ENCODE measurements around the gene FHIT.

DNA sequence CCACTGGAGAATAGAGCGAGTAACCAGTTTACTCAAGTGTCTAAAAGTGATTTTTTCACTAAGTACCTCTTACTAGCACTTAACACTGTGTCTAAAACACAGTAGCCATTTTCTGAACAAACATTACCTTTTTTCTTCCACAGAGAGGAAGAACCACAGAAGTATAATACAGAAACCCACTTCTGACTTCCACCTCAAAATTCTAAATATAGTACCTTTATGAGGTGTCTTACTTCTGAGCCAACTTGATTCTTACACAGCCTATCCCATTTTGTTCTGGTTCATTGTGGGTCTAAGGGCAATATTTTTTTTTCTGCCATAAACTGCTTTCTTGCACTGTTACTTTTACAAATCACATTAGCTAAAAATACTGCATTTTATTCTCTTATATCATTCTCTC is 821.0 kb downstream of the FHIT start:
- TF ChIP-seq, protein P1, sequence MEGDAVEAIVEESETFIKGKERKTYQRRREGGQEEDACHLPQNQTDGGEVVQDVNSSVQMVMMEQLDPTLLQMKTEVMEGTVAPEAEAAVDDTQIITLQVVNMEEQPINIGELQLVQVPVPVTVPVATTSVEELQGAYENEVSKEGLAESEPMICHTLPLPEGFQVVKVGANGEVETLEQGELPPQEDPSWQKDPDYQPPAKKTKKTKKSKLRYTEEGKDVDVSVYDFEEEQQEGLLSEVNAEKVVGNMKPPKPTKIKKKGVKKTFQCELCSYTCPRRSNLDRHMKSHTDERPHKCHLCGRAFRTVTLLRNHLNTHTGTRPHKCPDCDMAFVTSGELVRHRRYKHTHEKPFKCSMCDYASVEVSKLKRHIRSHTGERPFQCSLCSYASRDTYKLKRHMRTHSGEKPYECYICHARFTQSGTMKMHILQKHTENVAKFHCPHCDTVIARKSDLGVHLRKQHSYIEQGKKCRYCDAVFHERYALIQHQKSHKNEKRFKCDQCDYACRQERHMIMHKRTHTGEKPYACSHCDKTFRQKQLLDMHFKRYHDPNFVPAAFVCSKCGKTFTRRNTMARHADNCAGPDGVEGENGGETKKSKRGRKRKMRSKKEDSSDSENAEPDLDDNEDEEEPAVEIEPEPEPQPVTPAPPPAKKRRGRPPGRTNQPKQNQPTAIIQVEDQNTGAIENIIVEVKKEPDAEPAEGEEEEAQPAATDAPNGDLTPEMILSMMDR (conservative IDR thresholded peaks at IDR 0.05; ENCODE audit: low read depth, low read length): no peak
- TF ChIP-seq EZH2phosphoT487 (IDR thresholded peaks at IDR 0.05; ENCODE audit: borderline replicate concordance, low read length) (no peak), EZH2 (IDR thresholded peaks at IDR 0.05; ENCODE audit: low read length, unreplicated experiment) (no peak)

Measured in PC-3 (cell line).